HG03039 (cell line): Measurements from ENCODE around the gene DAGLA.

Source experiments
- ATAC-seq: cut with Tn5 transposase; IDR thresholded peaks from one replicate; pipeline ENCODE4 v1.9.1; 2021; ENCODE audit warnings: mild to moderate bottlenecking, moderate library complexity; ENCODE audit not compliant: unreplicated experiment

The DAGLA gene

GRCh38 chr11:61706452-61707400 is 26.5 kb downstream of the DAGLA start:
- no peak for ATAC-seq

- no peak for ATAC-seq
Measured at GRCh38 chr11:61707574-61707973, 27.4 kb downstream of the DAGLA start.

GRCh38 chr11:61709110-61709509 is 28.9 kb downstream of the DAGLA start:
- ATAC-seq, result no peak

GRCh38 chr11:61709572-61709971 is 29.4 kb downstream of the DAGLA start:
- no peak for ATAC-seq

- ATAC-seq, result no peak
Measured at GRCh38 chr11:61710019-61710418, 29.8 kb downstream of the DAGLA start.

GRCh38 chr11:61711037-61711436 is 30.8 kb downstream of the DAGLA start:
- ATAC-seq, result no peak

- no peak for ATAC-seq
Measured at GRCh38 chr11:61711498-61711897, 31.3 kb downstream of the DAGLA start.

- ATAC-seq, result no peak
Measured at GRCh38 chr11:61712314-61712713, 32.1 kb downstream of the DAGLA start.

- no peak for ATAC-seq
Measured at GRCh38 chr11:61712846-61713245, 32.7 kb downstream of the DAGLA start.

GRCh38 chr11:61713464-61713863 is 33.3 kb downstream of the DAGLA start:
- ATAC-seq, result no peak

- no peak for ATAC-seq
Measured at GRCh38 chr11:61713906-61714305, 33.7 kb downstream of the DAGLA start.

GRCh38 chr11:61714316-61714715 is 34.1 kb downstream of the DAGLA start:
- ATAC-seq, result no peak

GRCh38 chr11:61714916-61715315 is 34.7 kb downstream of the DAGLA start:
- no peak for ATAC-seq

- ATAC-seq, result no peak
Measured at GRCh38 chr11:61715867-61716266, 35.7 kb downstream of the DAGLA start.

- no peak for ATAC-seq
Measured at GRCh38 chr11:61716478-61717285, 36.5 kb downstream of the DAGLA start.

GRCh38 chr11:61717286-61718033 is 37.3 kb downstream of the DAGLA start:
- no peak for ATAC-seq

GRCh38 chr11:61718046-61718531 is 37.9 kb downstream of the DAGLA start:
- no peak for ATAC-seq

GRCh38 chr11:61718621-61719302 is 38.6 kb downstream of the DAGLA start:
- no peak for ATAC-seq

GRCh38 chr11:61719978-61720377 is 39.8 kb downstream of the DAGLA start:
- ATAC-seq, result no peak

GRCh38 chr11:61720597-61720996 is 40.4 kb downstream of the DAGLA start:
- ATAC-seq, result no peak
